Activated CD4-positive, alpha-beta T cell treated with anti-CD3 and anti-CD28 coated beads for 48 hours (primary cell): ENCODE measurements around the gene IFITM2.
"Not testable (repeated sequence)": the region's sequence is repeated elsewhere in the genome, so short reads cannot be mapped to it uniquely, and the experiment has no call there.

Experiments
- DNase-seq: peaks from one replicate; pipeline ENCODE4 v3.0.0-alpha.2; 2020

IFITM2 gene

GRCh38 chr11:327581-327923 is 19.9 kb downstream of the IFITM2 start:
- no peak for DNase-seq

- DNase-seq = no peak
These were observed 20.4 kb downstream of the IFITM2 start for GRCh38 chr11:328012-328411.

GRCh38 chr11:328516-329100 is 21.0 kb downstream of the IFITM2 start:
- DNase-seq = not testable (repeated sequence)

- no peak for DNase-seq
These were observed 22.3 kb downstream of the IFITM2 start for GRCh38 chr11:329886-330253.

- no peak for DNase-seq
These were observed 22.7 kb downstream of the IFITM2 start for GRCh38 chr11:330307-330693.

- DNase-seq = no peak
These were observed 23.2 kb downstream of the IFITM2 start for GRCh38 chr11:330694-331357.

GRCh38 chr11:331358-332060 is 23.9 kb downstream of the IFITM2 start:
- DNase-seq = no peak

- DNase-seq = no peak
These were observed 25.2 kb downstream of the IFITM2 start for GRCh38 chr11:332651-333480.

GRCh38 chr11:333616-334263 is 26.1 kb downstream of the IFITM2 start:
- DNase-seq = not testable (repeated sequence)

GRCh38 chr11:334264-334994 is 26.8 kb downstream of the IFITM2 start:
- no peak for DNase-seq

GRCh38 chr11:335779-336658 is 28.4 kb downstream of the IFITM2 start:
- DNase-seq = no peak

GRCh38 chr11:336659-337198 is 29.1 kb downstream of the IFITM2 start:
- DNase-seq = no peak

- DNase-seq = no peak
These were observed 30.1 kb downstream of the IFITM2 start for GRCh38 chr11:337711-338110.

GRCh38 chr11:339963-340362 is 32.3 kb downstream of the IFITM2 start:
- no peak for DNase-seq

GRCh38 chr11:340539-341512 is 33.2 kb downstream of the IFITM2 start:
- DNase-seq = no peak

- no peak for DNase-seq
These were observed 34.7 kb downstream of the IFITM2 start for GRCh38 chr11:342328-342727.

- DNase-seq = no peak
These were observed 37.4 kb downstream of the IFITM2 start for GRCh38 chr11:344836-345578.

- no peak for DNase-seq
These were observed 38.9 kb downstream of the IFITM2 start for GRCh38 chr11:346529-346928.
